GM23338 (cell line): Measurements from ENCODE around the gene CYB5B. TPM values are rescaled to one million over a fixed set of nuclear protein-coding genes. Genes with fewer than 3 reads are reported as not detected.

Experiments used
- ATAC-seq: fragments of 200-7000 bp; cut with Tn5 transposase; 3 replicates; pipeline ENCODE4 v1.9.1; 2020
- DNase-seq: peaks from one replicate; pipeline ENCODE4 v3.0.0-alpha.2; 2015; ENCODE audit warnings: low spot score
- H2AFZ ChIP-seq: fragments of 200-600 bp; sonication (generic); 2 replicates; pipeline ENCODE4 v1.8.0; 2016; ENCODE audit warnings: antibody characterized with exemption, mild to moderate bottlenecking, moderate library complexity
- H3F3A ChIP-seq: fragments of 200-600 bp; sonication (generic); replicated peaks from 2 replicates; pipeline ENCODE4 v1.8.0; 2017; ENCODE audit warnings: antibody characterized with exemption, mixed run types, low read depth
- H3K27ac ChIP-seq: fragments of 200-600 bp; sonication (generic); 2 replicates; pipeline ENCODE4 v1.6.1; 2016; ENCODE audit warnings: low read depth
- H3K27me3 ChIP-seq: fragments of 200-600 bp; sonication (generic); 2 replicates; pipeline ENCODE4 v1.8.0; 2016; ENCODE audit warnings: mild to moderate bottlenecking, mixed run types, moderate library complexity; ENCODE audit not compliant: insufficient read depth
- H3K36me3 ChIP-seq: fragments of 200-600 bp; sonication (generic); 2 replicates; pipeline ENCODE4 v1.8.0; 2016; ENCODE audit warnings: mild to moderate bottlenecking; ENCODE audit not compliant: insufficient read depth
- H3K4me1 ChIP-seq: fragments of 200-600 bp; sonication (generic); 2 replicates; pipeline ENCODE4 v1.8.0; 2016; ENCODE audit warnings: mild to moderate bottlenecking, moderate library complexity; ENCODE audit not compliant: insufficient read depth
- H3K4me2 ChIP-seq: fragments of 200-600 bp; sonication (generic); 2 replicates; pipeline ENCODE4 v1.7.1; 2017; ENCODE audit warnings: mixed run types
- H3K4me3 ChIP-seq: fragments of 200-600 bp; sonication (generic); 2 replicates; pipeline ENCODE4 v1.6.1; 2016; ENCODE audit warnings: mixed run types
- H3K79me2 ChIP-seq: fragments of 200-600 bp; sonication (generic); replicated peaks from 2 replicates; pipeline ENCODE4 v1.8.0; 2017; ENCODE audit warnings: mild to moderate bottlenecking; ENCODE audit not compliant: insufficient read depth
- H3K9me2 ChIP-seq: fragments of 200-600 bp; sonication (generic); 2 replicates; pipeline ENCODE4 v1.8.0; 2017; ENCODE audit not compliant: insufficient read depth
- H4K20me1 ChIP-seq: fragments of 200-600 bp; sonication (generic); replicated peaks from 2 replicates; pipeline ENCODE4 v1.8.0; 2017; ENCODE audit warnings: mild to moderate bottlenecking; ENCODE audit not compliant: insufficient read depth
- H3K27ac Mint-ChIP-seq: 2 replicates; pipeline ENCODE4 v1.8.0; 2020; ENCODE audit warnings: inconsistent platforms, mild to moderate bottlenecking, moderate library complexity, mixed read lengths
- H3K27me3 Mint-ChIP-seq: 3 replicates; pipeline ENCODE4 v1.8.0; 2022; ENCODE audit warnings: low read depth, mild to moderate bottlenecking, moderate library complexity, mixed read lengths, inconsistent platforms; ENCODE audit not compliant: insufficient read depth, poor library complexity
- H3K36me3 Mint-ChIP-seq: 3 replicates; pipeline ENCODE4 v1.8.0; 2021; ENCODE audit warnings: low read depth, mild to moderate bottlenecking, inconsistent platforms, moderate library complexity, mixed read lengths
- H3K4me1 Mint-ChIP-seq: 3 replicates; pipeline ENCODE4 v1.8.0; 2020; ENCODE audit warnings: mild to moderate bottlenecking, inconsistent platforms, mixed read lengths
- H3K4me3 Mint-ChIP-seq: 3 replicates; pipeline ENCODE4 v1.8.0; 2021; ENCODE audit warnings: moderate library complexity, mild to moderate bottlenecking, inconsistent platforms, mixed read lengths
- H3K9me3 Mint-ChIP-seq: 3 replicates; pipeline ENCODE4 v1.8.0; 2020; ENCODE audit warnings: moderate library complexity, mild to moderate bottlenecking, inconsistent platforms, mixed read lengths
- CREB1 ChIP-seq: fragments of 250-450 bp; sonication (Bioruptor Pico); IDR thresholded peaks from 2 replicates; pipeline ENCODE4 v1.5.0; 2020; ENCODE audit warnings: low read depth, mild to moderate bottlenecking, moderate library complexity
- CTCF ChIP-seq, 2 experiments: fragments of 200-600 bp in 1 of 2; sonication (generic) in 1 of 2; conservative IDR thresholded peaks; 2 replicates each; pipeline versions ENCODE4 v1.5.1 to v1.6.1; 2016 to 2017; ENCODE audit warnings: antibody characterized with exemption in 2 of 2, low read depth in 2 of 2, mild to moderate bottlenecking in 2 of 2, moderate library complexity in 1 of 2
- ETS1 ChIP-seq: IDR thresholded peaks from 2 replicates; pipeline ENCODE4 v1.6.1; 2016; ENCODE audit warnings: antibody characterized with exemption
- EZH2 ChIP-seq: fragments of 200-600 bp; sonication (generic); IDR thresholded peaks from one replicate; pipeline ENCODE4 v1.8.0; 2017; ENCODE audit warnings: antibody characterized with exemption, mild to moderate bottlenecking, low read depth; ENCODE audit not compliant: unreplicated experiment
- EZH2phosphoT487 ChIP-seq: fragments of 200-600 bp; sonication (generic); IDR thresholded peaks from one replicate; pipeline ENCODE4 v1.8.1; 2018; ENCODE audit warnings: antibody characterized with exemption; ENCODE audit not compliant: unreplicated experiment
- JUNB ChIP-seq: IDR thresholded peaks from one replicate; pipeline ENCODE4 v1.6.1; 2016; ENCODE audit warnings: antibody characterized with exemption; ENCODE audit not compliant: unreplicated experiment
- NANOG ChIP-seq: IDR thresholded peaks from 2 replicates; pipeline ENCODE4 v1.6.1; 2016; ENCODE audit warnings: antibody characterized with exemption, borderline replicate concordance
- POLR2AphosphoS5 ChIP-seq: IDR thresholded peaks from 2 replicates; pipeline ENCODE4 v1.6.1; 2016; ENCODE audit warnings: antibody characterized with exemption, low read depth
- REST ChIP-seq: IDR thresholded peaks from one replicate; pipeline ENCODE4 v1.6.1; 2018; ENCODE audit warnings: antibody characterized with exemption; ENCODE audit not compliant: unreplicated experiment
- STAT1 ChIP-seq: IDR thresholded peaks from one replicate; pipeline ENCODE4 v1.6.1; 2016; ENCODE audit warnings: antibody characterized with exemption; ENCODE audit not compliant: unreplicated experiment
- ZNF114 ChIP-seq: fragments of 250-450 bp; sonication (Bioruptor Pico); IDR thresholded peaks from 2 replicates; pipeline ENCODE4 v1.5.0; 2020; ENCODE audit warnings: mild to moderate bottlenecking, moderate library complexity
- ZNF331 ChIP-seq: fragments of 250-450 bp; sonication (Bioruptor Pico); IDR thresholded peaks from 2 replicates; pipeline ENCODE4 v1.5.0; 2020; ENCODE audit warnings: low read depth, mild to moderate bottlenecking, moderate library complexity
- ZNF462 ChIP-seq: fragments of 250-450 bp; sonication (Bioruptor Pico); IDR thresholded peaks from 2 replicates; pipeline ENCODE4 v1.5.0; 2020; ENCODE audit warnings: mild to moderate bottlenecking, moderate library complexity
- polyA plus RNA-seq: library from polyadenylated mRNA; unstranded; fragments of >200 nt; fragmentation: Nextera tagmentation; extraction: Ambion mirVana; gene quantifications from 2 replicates; pipeline ENCODE4 v1.2.1, GENCODE V29; 2016
- total RNA-seq: library from RNA; depleted of rRNA; stranded (reverse); fragments of >200 nt; shearing (Covaris generic); gene quantifications from 2 replicates; pipeline ENCODE4 v1.2.3, GENCODE V29; 2014

The CYB5B gene
- total and polyA plus RNA-seq, 2 experiments from 2014 or later: 72.0 to 110 TPM

GRCh38 chr16:69514356-69514755 is 89.9 kb downstream of the CYB5B start:
- Mint-ChIP-seq H3K4me1 (no peaks in the 10 kb centered on the region), H3K9me3 (no peaks in the 10 kb centered on the region; the same call in 1 of the 3 replicates), H3K36me3 (no peaks in the 10 kb centered on the region), H3K4me3 (no peak overlapping the region), H3K27ac (no peak overlapping the region), H3K27me3 (peaks cover 3% of the 10 kb centered on the region)
- Histone ChIP-seq H3K79me2 (no peaks in the 10 kb centered on the region), H3K36me3 (no peaks in the 10 kb centered on the region), H3K4me1 (no peaks in the 10 kb centered on the region), H3F3A (no peaks in the 10 kb centered on the region), H3K4me2 (no peak overlapping the region), H3K9me2 (0 out of 2 replicates have a peak, but pooled peaks cover 2% of the 10 kb centered on the region), H2AFZ (no peak overlapping the region; the same call in 1 of the 2 replicates), H3K27ac (no peak overlapping the region), H3K4me3 (no peak overlapping the region), H4K20me1 (no peaks in the 10 kb centered on the region), H3K27me3 (no peaks in the 10 kb centered on the region)
- ATAC-seq: no peak
- TF ChIP-seq ZNF331 (CRISPR knock-in tag): no peak
- TF ChIP-seq ZNF114: no peak
- TF ChIP-seq STAT1: no peak
- no peak for TF ChIP-seq EZH2
- no peak for TF ChIP-seq ETS1
- no peak for TF ChIP-seq POLR2AphosphoS5
- TF ChIP-seq ZNF462: no peak
- TF ChIP-seq JUNB: no peak
- no peak for TF ChIP-seq EZH2phosphoT487
- TF ChIP-seq NANOG: no peak
- no peak for TF ChIP-seq CTCF (conservative IDR thresholded peaks at IDR 0.05; ENCODE audit: low read depth in 2 of 2)
- no peak for TF ChIP-seq CREB1 (CRISPR knock-in tag)
- no peak for TF ChIP-seq REST
- DNase-seq: no peak
